PC-3 (cell line): ENCODE measurements around the gene CALHM1. TPM values are rescaled to one million over a fixed set of nuclear protein-coding genes. Genes with fewer than 3 reads are reported as not detected.

Source experiments
- ATAC-seq: fragments of 200-7000 bp; cut with Tn5 transposase; 2 replicates; pipeline ENCODE4 v1.9.1; 2020; ENCODE audit warnings: mild to moderate bottlenecking, moderate library complexity
- BruUV-seq: library from RNA; stranded (reverse); fragments of 400-500 nt; replicated peaks from 2 replicates; lab custom pipeline; 2021; lab: Mats Ljungman, UMichigan
- CTCF ChIA-PET: fragments of 300-600 bp; sonication (Branson Sonifier 250); formaldehyde crosslinking; loops from one replicate; lab custom pipeline; 2022; ENCODE audit warnings: antibody characterized with exemption; lab: Charles Lee
- POLR2A ChIA-PET: fragments of 300-600 bp; sonication (Branson Sonifier 250); formaldehyde crosslinking; loops from one replicate; lab custom pipeline; 2022; ENCODE audit warnings: antibody characterized with exemption; ENCODE audit not compliant: unreplicated experiment; lab: Charles Lee
- DNase-seq: peaks from one replicate; pipeline ENCODE4 v3.0.0-alpha.2; 2015
- H2AFZ ChIP-seq: fragments of 300-600 bp; sonication (generic); 2 replicates; pipeline ENCODE4 v1.6.0; 2016; ENCODE audit warnings: antibody characterized with exemption, low read length
- H3F3A ChIP-seq: fragments of 300-600 bp; sonication (generic); one replicate; pipeline ENCODE4 v1.6.0; 2017; ENCODE audit warnings: antibody characterized with exemption, low read length, control low read depth, mild to moderate bottlenecking; ENCODE audit not compliant: unreplicated experiment
- H3K27ac ChIP-seq: fragments of 300-600 bp; sonication (generic); 2 replicates; pipeline ENCODE4 v1.5.1; 2016; ENCODE audit warnings: mild to moderate bottlenecking, low read length
- H3K27me3 ChIP-seq: fragments of 300-600 bp; sonication (generic); 2 replicates; pipeline ENCODE4 v1.6.1; 2016; ENCODE audit warnings: low read length, mixed read lengths
- H3K36me3 ChIP-seq: fragments of 300-600 bp; sonication (generic); 2 replicates; pipeline ENCODE4 v1.6.1; 2016; ENCODE audit warnings: low read depth, mixed run types, low read length, mixed read lengths
- H3K4me1 ChIP-seq: fragments of 300-600 bp; sonication (generic); 2 replicates; pipeline ENCODE4 v1.5.1; 2016; ENCODE audit warnings: low read length; ENCODE audit not compliant: insufficient read depth
- H3K4me2 ChIP-seq: fragments of 300-600 bp; sonication (generic); 2 replicates; pipeline ENCODE4 v1.6.0; 2016; ENCODE audit warnings: low read length
- H3K4me3 ChIP-seq: fragments of 300-600 bp; sonication (generic); 2 replicates; pipeline ENCODE4 v1.5.1; 2016; ENCODE audit warnings: mild to moderate bottlenecking, low read length, mixed read lengths
- H3K79me2 ChIP-seq: fragments of 300-600 bp; sonication (generic); 2 replicates; pipeline ENCODE4 v1.6.1; 2017; ENCODE audit warnings: low read length, mixed read lengths
- H3K9ac ChIP-seq: fragments of 300-600 bp; sonication (generic); 2 replicates; pipeline ENCODE4 v1.6.0; 2016; ENCODE audit warnings: mild to moderate bottlenecking, low read length
- H3K9me2 ChIP-seq: fragments of 300-600 bp; sonication (generic); replicated peaks from 2 replicates; pipeline ENCODE4 v1.6.1; 2016; ENCODE audit warnings: mixed run types, low read length, mixed read lengths
- H3K9me3 ChIP-seq: fragments of 300-600 bp; sonication (generic); 2 replicates; pipeline ENCODE4 v1.6.1; 2016; ENCODE audit warnings: low read length, mixed read lengths
- H4K20me1 ChIP-seq: fragments of 300-600 bp; sonication (generic); 2 replicates; pipeline ENCODE4 v1.6.1; 2016; ENCODE audit warnings: low read length, mixed read lengths
- CTCF ChIP-seq: fragments of 300-600 bp; sonication (generic); conservative IDR thresholded peaks from 2 replicates; pipeline ENCODE4 v1.5.1; 2017; ENCODE audit warnings: antibody characterized with exemption, low read depth, mild to moderate bottlenecking, low read length
- EZH2 ChIP-seq: fragments of 300-600 bp; sonication (generic); IDR thresholded peaks from one replicate; pipeline ENCODE4 v1.6.1; 2017; ENCODE audit warnings: antibody characterized with exemption, mild to moderate bottlenecking, low read length; ENCODE audit not compliant: unreplicated experiment
- EZH2phosphoT487 ChIP-seq: fragments of 300-600 bp; sonication (generic); IDR thresholded peaks from 2 replicates; pipeline ENCODE4 v1.6.1; 2018; ENCODE audit warnings: mild to moderate bottlenecking, antibody characterized with exemption, low read length, borderline replicate concordance
- intact Hi-C: fragments of 100-400 bp; cut with micrococcal nuclease; formaldehyde crosslinking; loops from 2 replicates; pipeline ENCODE4 v1.9.0; 2023
- total RNA-seq: library from RNA; depleted of rRNA; stranded (reverse); fragments of >200 nt; gene quantifications from 2 replicates; pipeline ENCODE4 v1.2.3, GENCODE V29; 2014

Gene CALHM1
- total RNA-seq, 1 experiment from 2014 or later: not detected

GRCh38 chr10:103442031-103442461 lies 16.7 kb downstream of the CALHM1 start:
- H3K9me2 ChIP-seq: no peaks in the 10 kb centered on the region
- BruUV-seq: no TSS peak
- no peak overlapping the region for H3K9ac ChIP-seq
- H3K27ac ChIP-seq: no peak overlapping the region
- H3F3A ChIP-seq: no peaks in the 10 kb centered on the region
- intact Hi-C loops: no loop called here
- H3K36me3 ChIP-seq: peaks cover 16% of the 10 kb centered on the region; the same call in 1 of the 2 replicates
- ATAC-seq (no peak), DNase-seq (no peak)
- H3K4me3 ChIP-seq: no peak overlapping the region
- TF ChIP-seq EZH2 (no peak), CTCF (no peak), EZH2phosphoT487 (no peak)
- H3K9me3 ChIP-seq: no peaks in the 10 kb centered on the region
- H4K20me1 ChIP-seq: no peaks in the 10 kb centered on the region
- ChIA-PET CTCF (no interaction called here), POLR2A (no interaction called here)
- H3K4me1 ChIP-seq: no peaks in the 10 kb centered on the region
- no peak overlapping the region for H2AFZ ChIP-seq
- no peaks in the 10 kb centered on the region for H3K27me3 ChIP-seq
- H3K79me2 ChIP-seq: no peaks in the 10 kb centered on the region
- no peak overlapping the region for H3K4me2 ChIP-seq

- no peaks in the 10 kb centered on the region for H4K20me1 ChIP-seq
- no peak overlapping the region for H3K27ac ChIP-seq
- DNase-seq (no peak), ATAC-seq (no peak)
- no peaks in the 10 kb centered on the region for H3K79me2 ChIP-seq
- H3K4me2 ChIP-seq: no peak overlapping the region
- H3K9me3 ChIP-seq: no peaks in the 10 kb centered on the region
- TF ChIP-seq CTCF (no peak), EZH2phosphoT487 (no peak), EZH2 (no peak)
- peaks cover 16% of the 10 kb centered on the region; the same call in 1 of the 2 replicates for H3K36me3 ChIP-seq
- ChIA-PET CTCF (no interaction called here), POLR2A (no interaction called here)
- no peak overlapping the region for H3K9ac ChIP-seq
- no peaks in the 10 kb centered on the region for H3K9me2 ChIP-seq
- H2AFZ ChIP-seq: no peak overlapping the region
- no peaks in the 10 kb centered on the region for H3F3A ChIP-seq
- no peaks in the 10 kb centered on the region for H3K27me3 ChIP-seq
- no peak overlapping the region for H3K4me3 ChIP-seq
- no peaks in the 10 kb centered on the region for H3K4me1 ChIP-seq
- intact Hi-C loops: no loop called here
- no TSS peak for BruUV-seq
These were observed 17.1 kb downstream of the CALHM1 start for GRCh38 chr10:103441611-103442010.

- Histone ChIP-seq H3K36me3 (peaks cover 16% of the 10 kb centered on the region; the same call in 1 of the 2 replicates), H3K4me2 (no peak overlapping the region), H3K27ac (no peak overlapping the region), H3K79me2 (no peaks in the 10 kb centered on the region), H3K9me2 (no peaks in the 10 kb centered on the region), H3F3A (no peaks in the 10 kb centered on the region), H3K9ac (no peak overlapping the region), H3K9me3 (no peaks in the 10 kb centered on the region), H2AFZ (no peak overlapping the region), H4K20me1 (no peaks in the 10 kb centered on the region), H3K4me1 (no peaks in the 10 kb centered on the region), H3K4me3 (no peak overlapping the region), H3K27me3 (no peaks in the 10 kb centered on the region)
- intact Hi-C loops: no loop called here
- no peak for DNase-seq
- TF ChIP-seq EZH2 (no peak), CTCF (no peak), EZH2phosphoT487 (no peak)
- no peak for ATAC-seq
- CTCF ChIA-PET: no interaction called here
- POLR2A ChIA-PET: no interaction called here
- BruUV-seq: no TSS peak
These were observed 17.5 kb downstream of the CALHM1 start for GRCh38 chr10:103441206-103441605.
